ENCODE measurements around the gene SUCNR1. TPM values are rescaled to one million over a fixed set of nuclear protein-coding genes. Genes with fewer than 3 reads are reported as not detected.

SUCNR1 gene, protein sequence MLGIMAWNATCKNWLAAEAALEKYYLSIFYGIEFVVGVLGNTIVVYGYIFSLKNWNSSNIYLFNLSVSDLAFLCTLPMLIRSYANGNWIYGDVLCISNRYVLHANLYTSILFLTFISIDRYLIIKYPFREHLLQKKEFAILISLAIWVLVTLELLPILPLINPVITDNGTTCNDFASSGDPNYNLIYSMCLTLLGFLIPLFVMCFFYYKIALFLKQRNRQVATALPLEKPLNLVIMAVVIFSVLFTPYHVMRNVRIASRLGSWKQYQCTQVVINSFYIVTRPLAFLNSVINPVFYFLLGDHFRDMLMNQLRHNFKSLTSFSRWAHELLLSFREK
- 0.10 TPM in 1 of 2 replicates, not detected in the other for total RNA-seq

DNA sequence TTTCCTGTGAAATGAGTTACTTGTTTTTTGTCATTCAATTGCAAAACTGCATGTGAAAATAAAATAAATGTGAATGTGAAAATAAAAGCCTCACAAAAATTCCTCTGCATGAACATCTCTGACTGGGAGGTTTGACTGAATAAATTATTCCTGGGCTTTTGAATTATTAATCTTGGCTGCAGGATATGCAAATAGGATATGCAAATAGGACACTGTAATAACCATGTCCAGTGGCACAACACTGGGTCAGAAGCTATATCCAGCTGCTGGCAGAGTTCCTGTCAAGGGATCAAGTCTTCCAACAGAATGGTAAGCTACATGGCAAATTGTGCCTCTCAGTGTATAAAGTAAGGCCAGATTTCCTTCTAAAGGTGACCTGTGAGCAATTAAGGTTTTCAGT is at the start of gene SUCNR1:
TSS of gene SUCNR1 (plus strand) at position 246 of the 400 bp plus-strand sequence. CDS start 6,250 bp downstream, outside the sequence.

Other genes starting within 250 kb of the SUCNR1 start
- not detected in 2 replicates for gene AADACL2, start 139.7 kb upstream of the SUCNR1 start, total RNA-seq
- gene AADAC, start 59.5 kb upstream of the SUCNR1 start, total RNA-seq: 0.33 and 0.86 TPM in 2 replicates